ENCODE results near the gene SFT2D3. TPM values are rescaled to one million over a fixed set of nuclear protein-coding genes. Genes with fewer than 3 reads are reported as not detected.
A peak's percentile ranks its signal among the peaks of the same experiment; 100 is the strongest.

SFT2D3 gene
- total RNA-seq, 1 donor from 2014 or later: 5.0 TPM

GRCh38 chr2:127678531-127678930 lies 22.8 kb upstream of the SFT2D3 start:
- H3K27me3 ChIP-seq (ENCODE audit: control insufficient read depth, insufficient read depth, low read length): peaks cover 32% of the 10 kb centered on the region
- FAIRE-seq (peak; percentile 83), DNase-seq (ENCODE audit: low read depth) (no peak)
- no peaks in the 10 kb centered on the region for H3K36me3 ChIP-seq (ENCODE audit: control insufficient read depth, insufficient read depth, low read length)
- no peak for TF ChIP-seq CTCF (IDR thresholded peaks at IDR 0.05; ENCODE audit: insufficient read depth, low read length, severe bottlenecking)
- H3K4me3 ChIP-seq (ENCODE audit: low read depth, low read length): no peak overlapping the region

DNA sequence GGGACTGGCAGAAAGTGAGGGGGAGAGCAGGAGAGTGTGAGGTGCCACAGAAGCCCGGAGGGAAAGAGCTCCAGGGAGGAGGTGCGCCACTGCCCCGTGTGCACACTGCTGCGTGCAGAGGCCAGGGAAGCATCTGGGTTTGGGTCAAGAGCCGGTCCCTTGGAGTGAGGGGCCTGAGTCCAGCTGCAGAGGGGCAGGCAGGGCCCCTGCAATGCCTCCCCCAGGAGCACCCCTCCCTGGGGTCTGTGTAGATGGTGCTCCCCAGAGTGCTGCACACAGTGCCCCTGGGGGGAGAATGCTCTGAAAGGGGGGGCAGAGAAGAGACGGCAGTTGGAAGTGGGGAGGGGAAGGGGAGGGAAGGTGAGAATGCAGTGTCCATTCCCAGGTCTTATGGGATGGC lies 22.3 kb upstream of the SFT2D3 start:
- no peak for TF ChIP-seq CTCF (IDR thresholded peaks at IDR 0.05; ENCODE audit: insufficient read depth, low read length, severe bottlenecking)
- DNase-seq (ENCODE audit: low read depth) (no peak), FAIRE-seq (no peak)
- H3K4me3 ChIP-seq (ENCODE audit: low read depth, low read length): no peak overlapping the region
- peaks cover 30% of the 10 kb centered on the region for H3K27me3 ChIP-seq (ENCODE audit: control insufficient read depth, insufficient read depth, low read length)
- no peaks in the 10 kb centered on the region for H3K36me3 ChIP-seq (ENCODE audit: control insufficient read depth, insufficient read depth, low read length)

GRCh38 chr2:127679680-127680361 lies 21.5 kb upstream of the SFT2D3 start:
- Histone ChIP-seq H3K36me3 (ENCODE audit: control insufficient read depth, insufficient read depth, low read length) (no peaks in the 10 kb centered on the region), H3K4me3 (ENCODE audit: low read depth, low read length) (no peak overlapping the region), H3K27me3 (ENCODE audit: control insufficient read depth, insufficient read depth, low read length) (peaks cover 22% of the 10 kb centered on the region)
- DNase-seq (ENCODE audit: low read depth): no peak
- TF ChIP-seq CTCF (IDR thresholded peaks at IDR 0.05; ENCODE audit: insufficient read depth, low read length, severe bottlenecking): no peak
- no peak for FAIRE-seq

DNA sequence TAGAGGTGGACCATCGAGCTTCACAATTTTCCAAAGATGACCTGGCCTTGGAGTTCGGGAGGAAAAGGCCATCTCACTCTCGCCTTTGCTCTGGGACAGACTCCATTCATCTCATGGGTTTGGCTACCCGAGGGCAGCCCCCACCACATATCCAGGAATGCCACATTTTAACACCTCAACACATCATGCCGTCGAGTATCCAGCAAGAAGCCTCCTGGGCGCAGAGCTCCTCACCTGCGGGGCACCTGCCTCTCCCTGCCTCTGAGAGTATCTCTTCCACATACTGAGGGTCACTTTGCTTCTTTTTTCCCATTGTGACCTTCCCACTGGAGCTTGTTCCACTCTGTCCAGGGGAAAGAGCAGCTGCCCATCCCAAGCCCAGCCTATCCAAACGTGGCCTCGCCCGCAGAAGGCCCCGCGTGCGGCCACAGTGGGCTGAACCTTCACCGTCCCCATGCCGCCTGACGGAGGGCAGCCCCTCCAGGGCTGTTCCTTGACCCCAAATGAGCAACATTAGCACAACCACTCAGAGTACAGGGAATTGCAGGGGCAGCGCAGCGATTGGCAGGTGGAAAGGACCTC lies 20.5 kb upstream of the SFT2D3 start:
- no peaks in the 10 kb centered on the region for H3K36me3 ChIP-seq (ENCODE audit: control insufficient read depth, insufficient read depth, low read length)
- H3K27me3 ChIP-seq (ENCODE audit: control insufficient read depth, insufficient read depth, low read length): peaks cover 20% of the 10 kb centered on the region
- DNase-seq (ENCODE audit: low read depth) (no peak), FAIRE-seq (no peak)
- H3K4me3 ChIP-seq (ENCODE audit: low read depth, low read length): no peak overlapping the region
- no peak for TF ChIP-seq CTCF (IDR thresholded peaks at IDR 0.05; ENCODE audit: insufficient read depth, low read length, severe bottlenecking)

DNA sequence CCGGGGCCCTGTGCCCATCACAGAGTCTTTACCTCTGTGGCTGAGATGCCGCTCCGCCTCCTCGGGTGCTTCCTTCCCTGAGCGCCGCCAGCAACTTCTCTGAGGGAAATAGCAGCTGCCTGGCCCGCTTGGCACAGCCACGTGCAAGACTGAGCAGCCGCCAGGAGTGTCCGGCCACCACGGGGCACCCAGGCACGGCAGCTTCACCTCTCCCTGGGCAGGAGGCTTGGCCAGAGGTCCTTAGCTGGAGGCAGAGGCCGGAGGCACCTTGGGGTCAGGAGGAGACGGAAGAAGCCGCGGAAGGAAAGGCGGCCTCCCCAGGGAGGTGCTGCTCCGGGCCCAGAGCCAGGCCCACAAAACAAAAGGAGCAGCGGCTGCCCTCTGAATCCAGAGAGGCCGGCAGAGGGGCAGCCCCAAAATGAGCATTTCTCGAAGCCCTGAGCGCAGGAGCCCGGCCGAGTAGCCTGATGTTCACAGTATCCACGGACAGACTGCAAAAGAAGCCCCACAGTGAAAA lies 20.0 kb upstream of the SFT2D3 start:
- DNase-seq (ENCODE audit: low read depth): no peak
- no peak for TF ChIP-seq CTCF (IDR thresholded peaks at IDR 0.05; ENCODE audit: insufficient read depth, low read length, severe bottlenecking)
- Histone ChIP-seq H3K36me3 (ENCODE audit: control insufficient read depth, insufficient read depth, low read length) (no peaks in the 10 kb centered on the region), H3K4me3 (ENCODE audit: low read depth, low read length) (no peak overlapping the region), H3K27me3 (ENCODE audit: control insufficient read depth, insufficient read depth, low read length) (peaks cover 16% of the 10 kb centered on the region)
- FAIRE-seq: no peak

All from bronchial epithelial cell (primary cell).